Activated CD8-positive, alpha-beta memory T cell treated with anti-CD3 and anti-CD28 coated beads, Interleukin-2, amount 50 U/mL, for 48 hours (primary cell): ENCODE data around the gene PNPLA7.
"Not testable (repeated sequence)": the region's sequence is repeated elsewhere in the genome, so short reads cannot be mapped to it uniquely, and the experiment has no call there.

Experiments used
- DNase-seq: peaks from one replicate; pipeline ENCODE4 v3.0.0-alpha.2; 2020

The PNPLA7 gene

DNA sequence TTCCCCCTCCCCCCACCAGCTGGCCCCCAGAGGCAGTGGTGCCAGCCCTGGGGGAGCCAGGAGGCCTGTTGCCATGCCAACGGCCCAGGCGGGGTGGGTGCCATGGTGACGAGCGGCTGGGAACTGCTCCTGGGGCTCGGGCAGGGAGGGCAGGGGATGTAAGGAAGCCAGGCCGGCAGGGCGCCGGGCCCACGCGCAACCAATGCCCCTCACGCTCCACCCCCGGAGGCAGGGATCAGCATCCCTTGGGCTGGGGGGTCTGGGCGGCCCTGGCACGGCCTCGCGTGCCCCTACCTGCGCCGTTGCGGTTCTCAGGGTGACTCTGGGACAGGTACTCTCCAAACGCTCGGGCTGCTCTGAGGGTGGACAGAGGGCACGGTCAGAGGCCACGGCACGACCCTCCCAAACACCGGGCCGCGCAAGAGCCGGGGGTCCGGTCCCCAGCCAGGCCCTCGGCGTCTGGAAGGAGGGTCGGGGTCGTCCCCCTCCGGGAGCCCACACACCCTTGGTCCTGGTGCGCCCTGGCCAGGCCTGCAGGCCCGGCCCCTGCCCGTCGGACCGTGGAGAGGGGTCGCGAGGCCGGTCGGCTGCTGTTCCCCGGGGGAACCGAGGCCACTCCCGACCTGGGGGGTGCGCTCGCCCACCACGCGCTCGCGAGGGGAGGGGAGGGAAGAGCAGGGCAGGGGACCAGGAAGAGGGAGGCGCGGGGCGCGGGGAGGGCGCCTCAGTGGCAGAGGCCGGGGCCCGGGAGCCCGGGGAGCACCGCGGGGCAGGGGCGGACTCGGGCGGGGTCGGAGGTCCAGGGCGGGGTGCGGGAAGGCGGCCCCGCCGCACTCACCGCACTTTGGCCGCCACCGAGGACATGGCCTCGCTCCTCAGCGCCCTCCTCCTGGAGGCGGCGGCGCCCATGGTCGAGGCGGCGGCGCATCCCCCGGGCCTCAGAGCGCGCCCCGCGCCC is 91.7 kb downstream of the PNPLA7 start:
- no peak for DNase-seq

DNA sequence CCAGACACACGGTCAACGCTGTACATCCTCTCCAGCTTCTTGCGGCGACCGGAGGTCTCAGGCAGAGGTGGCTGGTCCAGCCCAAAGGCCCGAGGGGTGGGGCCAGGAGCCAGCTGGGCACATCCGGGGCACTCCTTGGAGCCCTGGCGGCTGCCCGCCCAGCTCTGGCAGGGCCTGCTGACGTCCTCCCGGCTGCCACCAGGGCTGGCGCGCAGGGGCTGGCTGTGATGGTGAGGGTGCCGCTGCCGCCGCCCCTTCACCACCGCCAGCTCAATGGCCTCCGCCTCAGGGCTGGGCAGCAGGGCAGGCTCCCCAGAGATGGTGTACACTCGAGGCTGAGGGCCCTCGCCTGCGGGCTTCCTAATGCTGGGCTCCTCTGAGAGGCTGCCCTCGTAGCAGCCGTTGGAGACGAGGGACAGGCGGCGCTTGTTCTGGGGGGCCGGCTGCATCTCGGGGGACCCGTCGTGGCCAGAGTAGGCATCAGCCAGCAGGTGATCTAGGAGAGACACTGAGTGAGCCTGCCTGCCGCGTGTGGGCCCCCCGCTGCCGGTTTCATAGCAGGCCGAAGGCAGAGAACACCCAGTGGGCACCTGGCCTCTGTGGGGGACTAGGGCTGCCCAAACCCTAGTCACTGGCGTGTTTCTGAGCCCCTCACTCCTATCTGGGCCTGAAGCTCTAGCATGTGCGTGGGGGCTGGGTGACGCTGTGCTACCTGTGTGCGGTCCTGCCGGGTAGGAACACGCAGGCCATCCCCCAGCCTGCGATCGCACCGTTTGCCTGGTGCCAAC is 92.6 kb downstream of the PNPLA7 start:
- no peak for DNase-seq

DNA sequence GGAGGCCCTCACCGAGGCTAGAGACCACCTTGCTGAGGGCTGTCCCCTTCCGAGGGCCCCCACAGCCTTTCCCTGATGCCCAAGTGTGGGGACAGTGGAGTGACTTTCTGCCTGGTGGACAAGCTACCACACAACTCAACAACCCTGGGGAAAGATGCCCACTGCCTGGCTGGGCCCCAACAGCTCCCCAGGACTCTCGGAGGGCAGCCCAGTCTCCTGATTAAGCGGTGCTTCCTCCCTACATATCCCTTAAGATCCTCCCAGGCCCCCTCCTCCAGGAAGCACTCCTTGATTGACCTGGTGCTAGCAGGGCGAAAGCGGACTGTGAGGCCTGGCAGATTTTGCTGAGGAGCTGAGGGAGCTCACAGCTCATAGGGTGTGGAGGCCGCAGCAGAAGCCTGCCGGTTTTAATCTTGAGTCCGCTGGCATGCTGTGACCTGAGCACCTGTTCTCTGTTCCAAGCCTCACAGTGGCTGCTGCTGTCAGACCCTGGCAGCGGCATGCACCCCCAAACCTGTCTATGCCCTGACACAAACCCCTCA is 93.3 kb downstream of the PNPLA7 start:
- DNase-seq: no peak

DNA sequence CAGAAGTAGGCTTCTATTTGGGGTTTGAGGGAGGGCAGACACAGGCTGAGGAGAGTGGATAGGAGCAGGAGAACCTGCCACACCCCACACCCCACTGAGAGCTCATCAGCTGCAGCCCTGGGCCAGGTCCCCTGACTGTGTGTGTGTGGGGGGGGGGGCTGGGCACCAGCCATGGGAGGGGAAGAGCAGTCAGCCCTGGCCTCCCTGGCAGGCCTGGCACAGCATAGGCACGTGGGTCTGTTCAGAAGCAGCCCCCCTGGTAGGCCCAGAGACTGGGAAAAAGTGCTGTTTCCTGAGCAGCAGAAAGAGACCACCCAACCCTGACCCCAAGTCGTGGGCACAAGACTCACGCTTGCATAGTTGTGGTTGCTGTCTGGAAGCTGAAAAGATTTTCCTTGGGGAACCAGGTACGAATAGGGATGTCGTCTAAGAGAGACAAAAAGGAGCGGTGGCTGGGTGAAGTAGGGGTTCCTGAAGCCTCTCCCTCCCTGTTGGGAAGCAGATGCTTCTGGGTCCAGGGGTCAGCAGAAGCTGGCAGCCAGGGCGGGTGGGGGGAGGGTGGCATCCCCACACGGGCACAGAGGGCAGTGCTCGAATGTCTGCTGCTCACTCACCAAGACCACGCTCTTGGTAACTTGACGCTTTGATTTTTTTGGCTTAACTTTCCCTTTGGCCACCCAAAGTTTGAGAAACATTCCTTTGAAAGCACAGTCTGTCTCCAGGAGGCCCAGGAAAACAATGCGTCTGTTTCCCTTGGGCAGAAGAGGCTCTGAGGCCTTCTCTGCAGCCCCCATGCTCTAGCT is 93.9 kb downstream of the PNPLA7 start:
- no peak for DNase-seq

DNA sequence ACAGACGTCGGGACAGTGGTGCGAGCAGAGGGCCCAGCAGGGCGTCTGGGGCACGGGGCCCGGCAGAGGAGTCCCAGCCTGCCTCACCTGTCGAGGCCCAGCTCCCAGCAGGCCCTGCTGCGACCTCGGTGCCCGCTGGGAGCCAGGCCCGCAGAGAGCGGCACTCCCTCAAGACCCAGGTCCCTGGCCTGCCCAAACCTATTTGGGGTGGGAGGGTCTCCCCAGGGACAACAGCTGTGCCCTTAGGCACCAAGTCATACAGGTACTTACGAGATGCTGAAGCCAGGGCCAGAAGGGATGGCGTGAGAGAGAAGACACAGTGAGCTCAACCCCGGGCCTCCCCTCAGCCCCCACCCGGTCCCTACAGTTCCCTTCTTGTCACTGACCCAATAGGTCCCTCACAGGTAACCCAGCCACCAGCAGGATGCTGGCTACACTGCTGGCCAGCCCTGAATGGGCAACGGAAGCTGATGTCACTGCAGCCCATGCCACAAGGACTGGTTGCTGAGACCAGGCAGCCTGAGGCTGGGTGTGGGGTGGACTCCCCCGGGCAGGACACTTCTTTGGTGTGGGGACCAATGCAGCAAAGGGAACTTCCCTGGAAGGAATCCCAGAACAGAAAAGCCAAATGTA is 94.7 kb downstream of the PNPLA7 start:
- no peak for DNase-seq

DNA sequence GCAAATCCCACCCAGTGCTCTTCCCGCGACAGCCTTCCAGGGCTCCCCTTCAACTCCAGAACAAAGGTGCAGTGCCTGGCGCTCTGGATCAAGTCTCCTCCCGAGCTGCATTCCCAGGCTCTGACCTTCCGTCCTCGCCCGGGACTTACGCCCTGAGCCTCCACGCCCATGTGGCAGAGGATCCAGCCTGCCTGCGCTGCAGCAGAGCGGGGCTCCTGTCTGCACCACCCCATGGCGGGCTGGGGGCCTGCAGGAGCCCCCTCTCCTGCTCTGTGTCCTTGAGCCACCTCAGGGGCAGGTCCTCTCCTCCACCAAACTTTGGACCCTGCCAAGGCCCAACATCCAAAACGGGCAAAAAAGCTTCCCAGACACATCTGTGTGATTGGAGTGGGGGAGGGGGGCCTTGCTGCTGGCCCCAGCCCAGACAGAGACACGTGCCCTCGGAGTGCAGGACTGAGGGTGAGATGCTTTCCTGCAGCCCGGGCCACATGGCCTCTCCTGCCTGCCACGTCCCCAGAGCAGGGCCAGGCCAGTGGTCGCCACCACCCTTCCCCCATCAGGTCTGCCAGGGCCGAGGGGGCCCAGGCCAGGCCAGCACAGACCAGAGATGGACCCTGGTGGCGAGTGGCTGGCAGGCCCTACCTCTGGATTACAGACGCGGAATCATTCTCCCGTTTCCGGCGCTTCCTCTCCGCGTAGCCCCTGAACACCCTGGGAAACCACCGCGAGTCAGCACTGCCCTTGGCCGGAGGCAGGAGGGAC is 95.4 kb downstream of the PNPLA7 start:
- DNase-seq: no peak

DNA sequence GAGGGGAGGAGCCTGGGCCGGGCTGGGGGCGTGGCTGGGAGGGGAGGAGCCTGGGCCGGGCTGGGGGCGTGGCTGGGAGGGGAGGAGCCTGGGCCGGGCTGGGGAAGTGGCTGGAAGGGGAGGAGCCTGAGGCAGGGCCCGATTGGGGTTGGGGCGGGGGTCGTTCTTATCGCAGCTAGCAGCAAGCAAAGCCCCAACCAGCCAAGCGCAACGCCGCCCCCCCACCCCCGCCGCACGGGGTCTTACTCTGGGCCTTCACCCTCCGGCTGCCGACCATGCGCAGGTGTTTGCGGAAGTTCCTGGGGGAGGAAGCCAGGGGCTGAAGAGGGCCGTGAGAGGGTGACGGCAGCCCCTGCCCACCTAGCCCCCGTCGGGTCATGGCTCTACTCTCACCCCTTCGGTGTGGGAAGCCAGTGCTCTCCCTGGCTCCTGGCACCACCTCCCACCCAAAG is 96.0 kb downstream of the PNPLA7 start:
- DNase-seq: peak; percentile 74

DNA sequence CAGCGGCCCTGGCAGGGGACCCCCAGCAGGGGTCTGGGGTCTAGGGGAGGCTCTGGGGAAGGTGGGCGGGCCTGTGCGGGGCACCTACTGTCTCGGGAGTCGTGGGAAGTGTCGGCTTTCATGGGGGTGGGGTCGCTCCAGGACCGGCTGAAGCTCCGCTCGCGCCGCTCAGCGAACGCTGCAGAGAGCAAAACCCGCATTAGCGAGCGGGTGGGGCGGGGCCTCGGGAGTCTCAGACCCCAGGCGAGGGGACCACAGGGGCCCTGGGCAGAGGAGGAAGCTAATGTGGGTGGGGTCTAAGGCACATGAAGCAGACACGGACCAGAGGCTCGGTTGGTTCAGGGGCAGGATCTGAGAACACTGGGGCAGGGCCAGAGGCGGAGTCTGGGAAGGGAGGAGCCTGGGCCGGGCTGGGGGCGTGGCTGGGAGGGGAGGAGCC is 96.5 kb downstream of the PNPLA7 start:
- peak; percentile 83 for DNase-seq

DNA sequence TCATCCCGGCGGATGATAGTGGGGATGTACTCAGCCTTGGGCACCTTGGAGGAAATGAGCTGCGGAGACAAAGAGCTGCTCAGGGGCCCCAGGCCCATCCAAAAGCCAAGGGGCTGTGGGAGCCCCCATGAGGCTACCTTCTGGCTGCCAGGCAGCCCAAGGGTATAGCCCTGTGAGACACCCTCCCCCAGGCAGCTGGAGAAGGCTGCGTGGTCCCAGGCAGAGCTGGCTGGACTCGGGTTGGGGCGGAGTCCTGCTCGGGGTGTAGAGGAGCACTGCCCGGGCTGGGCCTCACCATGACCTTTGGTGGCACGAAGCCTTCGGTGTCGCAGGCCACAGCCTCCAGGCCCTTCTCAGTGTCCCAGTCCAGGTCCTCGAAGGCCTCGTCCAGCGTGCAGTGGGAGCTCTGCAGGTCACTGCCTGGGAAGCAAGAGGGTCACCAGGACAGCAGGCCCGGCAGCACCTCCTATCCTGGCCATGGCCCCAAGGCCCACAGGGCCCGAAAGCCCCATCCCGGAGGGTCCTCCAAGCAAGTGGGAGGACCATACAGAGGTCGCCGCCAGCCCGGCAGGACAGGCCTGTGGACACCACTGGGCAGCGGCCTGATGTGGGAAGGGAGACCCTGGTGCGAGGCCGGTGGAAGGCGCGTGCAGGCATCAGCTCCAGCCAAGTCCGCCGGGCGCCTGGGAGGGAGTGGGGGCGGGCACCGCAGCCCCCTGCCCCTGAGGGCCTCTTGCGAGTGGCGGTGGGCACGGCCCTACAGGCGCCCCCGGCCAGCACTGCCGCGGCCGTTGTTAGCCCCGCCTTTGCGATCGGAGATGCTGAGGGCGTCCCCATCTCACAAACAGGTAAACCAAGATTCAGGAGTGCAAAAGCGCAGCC is 97.2 kb downstream of the PNPLA7 start:
- DNase-seq: no peak

DNA sequence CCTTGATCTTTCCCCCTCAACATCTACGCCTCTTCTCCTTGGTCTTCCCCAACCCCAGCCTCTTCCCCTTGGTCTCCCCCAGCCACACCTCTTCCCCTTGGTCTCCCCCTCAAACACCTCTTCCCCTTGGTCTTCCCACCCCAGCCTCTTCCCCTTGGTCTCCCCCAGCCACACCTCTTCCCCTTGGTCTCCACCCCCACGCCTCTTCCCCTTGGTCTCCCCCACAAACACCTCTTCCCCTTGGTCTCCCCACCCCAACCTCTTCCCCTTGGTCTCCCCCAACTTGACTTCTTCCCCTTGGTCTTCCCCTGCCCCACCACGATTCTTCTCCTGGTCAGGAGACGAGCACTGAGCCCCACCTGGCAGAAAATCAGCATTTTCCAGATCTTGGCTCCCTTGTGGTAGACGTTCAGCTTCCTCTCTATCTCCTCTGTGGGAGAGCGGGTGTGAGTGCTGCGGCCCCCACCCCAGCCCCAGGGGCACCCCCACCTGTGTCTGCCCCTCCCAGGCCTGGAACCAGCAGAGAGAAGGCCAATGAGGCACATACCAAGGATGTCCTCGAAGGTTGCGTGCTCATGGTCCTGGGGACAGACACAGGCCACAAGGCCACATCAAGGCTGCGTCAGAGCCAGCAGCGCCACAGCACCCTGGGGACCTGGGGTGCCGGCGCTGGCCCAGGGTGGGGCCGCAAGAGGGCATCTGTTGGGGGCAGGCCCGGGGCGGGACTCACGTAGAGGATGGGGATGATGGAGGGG is 98.0 kb downstream of the PNPLA7 start:
- DNase-seq: no peak

DNA sequence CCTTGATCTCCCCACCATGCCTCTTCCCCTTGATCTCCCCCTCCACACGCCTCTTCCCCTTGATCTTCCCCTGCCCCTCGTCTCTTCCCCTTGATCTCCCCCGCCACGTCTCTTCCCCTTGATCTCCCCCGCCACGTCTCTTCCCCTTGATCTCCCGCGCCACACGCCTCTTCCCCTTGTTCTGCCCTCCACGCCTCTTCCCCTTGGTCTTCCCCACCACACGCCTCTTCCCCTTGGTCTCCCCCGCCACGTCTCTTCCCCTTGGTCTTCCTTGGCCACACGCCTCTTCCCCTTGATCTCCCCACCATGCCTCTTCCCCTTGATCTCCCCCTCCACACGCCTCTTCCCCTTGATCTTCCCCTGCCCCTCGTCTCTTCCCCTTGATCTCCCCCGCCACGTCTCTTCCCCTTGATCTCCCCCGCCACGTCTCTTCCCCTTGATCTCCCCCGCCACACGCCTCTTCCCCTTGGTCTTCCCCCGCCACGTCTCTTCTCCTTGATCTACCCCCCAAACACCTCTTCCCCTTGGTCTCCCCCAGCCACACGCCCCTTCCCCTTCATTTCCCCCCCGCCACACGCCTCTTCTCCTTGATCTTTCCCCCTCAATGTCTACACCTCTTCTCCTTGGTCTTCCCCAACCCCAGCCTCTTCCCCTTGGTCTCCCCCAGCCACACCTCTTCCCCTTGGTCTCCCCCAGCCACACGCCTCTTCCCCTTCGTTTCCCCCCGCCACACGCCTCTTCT is 98.8 kb downstream of the PNPLA7 start:
- not testable (repeated sequence) for DNase-seq

DNA sequence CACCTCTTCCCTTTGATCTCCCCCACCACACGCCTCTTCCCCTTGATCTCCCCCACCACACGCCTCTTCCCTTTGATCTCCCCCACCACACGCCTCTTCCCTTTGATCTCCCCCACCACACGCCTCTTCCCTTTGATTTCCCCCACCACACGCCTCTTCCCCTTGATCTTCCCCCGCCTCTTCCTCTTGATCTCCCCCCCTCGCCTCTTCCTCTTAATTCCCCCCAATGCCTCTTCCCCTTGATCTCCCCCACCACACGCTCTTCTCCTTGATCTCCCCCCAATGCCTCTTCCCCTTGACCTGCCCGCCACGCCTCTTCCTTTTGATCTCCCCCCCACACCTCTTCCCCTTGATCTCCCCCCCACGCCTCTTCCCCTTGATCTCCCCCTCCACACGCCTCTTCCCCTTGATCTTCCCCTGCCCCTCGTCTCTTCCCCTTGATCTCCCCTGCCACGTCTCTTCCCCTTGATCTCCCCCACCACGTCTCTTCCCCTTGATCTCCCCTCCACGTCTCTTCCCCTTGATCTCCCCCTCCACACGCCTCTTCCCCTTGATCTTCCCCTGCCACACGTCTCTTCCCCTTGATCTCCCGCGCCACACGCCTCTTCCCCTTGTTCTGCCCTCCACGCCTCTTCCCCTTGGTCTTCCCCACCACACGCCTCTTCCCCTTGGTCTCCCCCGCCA is 99.5 kb downstream of the PNPLA7 start:
- not testable (repeated sequence) for DNase-seq

DNA sequence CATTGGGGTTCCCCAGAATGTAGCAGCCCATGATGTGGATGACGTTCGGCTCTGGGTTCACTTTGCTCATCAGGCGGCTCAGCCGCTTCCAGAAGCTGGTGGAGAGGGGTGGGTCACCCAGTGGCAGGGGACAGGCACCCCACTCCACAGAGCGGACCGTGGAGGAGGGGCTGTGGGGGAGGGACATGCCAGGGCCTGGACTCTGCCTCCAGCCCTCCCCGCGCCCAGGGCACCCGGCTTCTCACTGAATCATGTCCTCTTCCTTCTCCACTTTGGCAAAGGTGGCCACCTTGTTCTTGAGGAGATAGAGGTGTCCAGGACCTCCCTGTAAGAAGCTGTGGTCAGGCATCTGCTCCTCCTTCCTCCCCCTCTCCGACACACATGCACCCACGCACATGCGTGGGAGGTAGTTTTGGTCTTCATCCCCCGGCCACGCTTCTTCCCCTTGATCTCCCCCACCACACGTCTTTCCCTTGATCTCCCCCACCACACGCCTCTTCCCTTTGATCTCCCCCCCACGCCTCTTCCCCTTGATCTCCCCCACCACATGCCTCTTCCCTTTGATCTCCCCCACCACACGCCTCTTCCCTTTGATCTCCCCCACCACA is 100.2 kb downstream of the PNPLA7 start:
- no peak for DNase-seq

DNA sequence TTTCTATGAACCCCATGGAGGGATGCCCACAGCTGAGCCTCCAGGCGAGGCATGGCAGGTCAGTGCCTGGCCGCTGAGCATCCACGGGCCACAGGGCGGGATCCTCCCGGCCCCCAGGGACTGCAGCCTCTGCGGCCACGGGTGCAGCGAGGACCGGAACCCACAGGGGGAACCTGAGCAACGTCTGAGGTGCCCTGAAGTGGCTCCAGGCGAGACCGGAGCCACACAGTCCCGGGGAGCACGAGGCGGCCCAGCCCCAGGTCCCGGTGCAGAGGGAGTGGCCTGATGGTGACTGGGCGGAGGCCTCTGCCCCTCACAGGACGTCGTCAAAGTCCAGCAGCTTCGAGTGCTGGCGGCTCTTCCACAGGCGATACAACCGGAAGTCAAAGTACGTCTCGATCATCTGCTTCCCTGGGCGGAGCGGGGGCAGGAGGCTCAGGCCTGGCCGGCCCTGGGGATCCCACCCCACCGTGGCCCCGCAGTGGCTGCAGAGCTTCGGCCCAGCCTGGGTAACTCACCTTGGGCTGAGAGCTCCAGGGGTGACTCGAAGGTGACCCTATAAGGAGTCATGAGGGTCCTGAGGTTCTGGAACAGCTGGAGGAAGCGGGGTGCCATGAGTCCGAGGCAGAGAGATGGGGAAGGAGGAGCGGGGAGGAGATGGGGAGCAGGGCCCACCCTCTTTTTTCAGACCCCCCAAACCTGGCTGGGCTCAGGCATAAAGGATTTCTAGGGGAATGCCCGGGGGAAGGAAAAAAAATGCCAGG is 100.9 kb downstream of the PNPLA7 start:
- DNase-seq: no peak

DNA sequence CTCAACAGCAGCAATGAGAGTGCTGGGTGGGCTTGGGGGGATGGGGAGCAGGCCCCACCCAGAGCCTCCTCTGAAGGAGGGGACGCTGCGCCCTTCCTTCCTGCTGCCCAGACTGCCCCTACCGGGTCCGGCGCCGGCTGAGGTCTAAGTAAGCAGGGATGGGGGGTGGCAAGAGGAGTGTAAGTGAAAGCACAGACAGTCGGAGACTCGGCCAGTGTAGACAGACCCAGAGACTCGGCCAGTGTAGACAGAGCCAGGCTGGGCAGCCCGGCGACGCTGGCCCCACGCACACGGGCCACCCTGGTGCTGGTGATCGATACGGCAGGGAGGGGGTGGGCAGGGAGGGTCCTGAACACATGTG is 101.6 kb downstream of the PNPLA7 start:
- no peak for DNase-seq

DNA sequence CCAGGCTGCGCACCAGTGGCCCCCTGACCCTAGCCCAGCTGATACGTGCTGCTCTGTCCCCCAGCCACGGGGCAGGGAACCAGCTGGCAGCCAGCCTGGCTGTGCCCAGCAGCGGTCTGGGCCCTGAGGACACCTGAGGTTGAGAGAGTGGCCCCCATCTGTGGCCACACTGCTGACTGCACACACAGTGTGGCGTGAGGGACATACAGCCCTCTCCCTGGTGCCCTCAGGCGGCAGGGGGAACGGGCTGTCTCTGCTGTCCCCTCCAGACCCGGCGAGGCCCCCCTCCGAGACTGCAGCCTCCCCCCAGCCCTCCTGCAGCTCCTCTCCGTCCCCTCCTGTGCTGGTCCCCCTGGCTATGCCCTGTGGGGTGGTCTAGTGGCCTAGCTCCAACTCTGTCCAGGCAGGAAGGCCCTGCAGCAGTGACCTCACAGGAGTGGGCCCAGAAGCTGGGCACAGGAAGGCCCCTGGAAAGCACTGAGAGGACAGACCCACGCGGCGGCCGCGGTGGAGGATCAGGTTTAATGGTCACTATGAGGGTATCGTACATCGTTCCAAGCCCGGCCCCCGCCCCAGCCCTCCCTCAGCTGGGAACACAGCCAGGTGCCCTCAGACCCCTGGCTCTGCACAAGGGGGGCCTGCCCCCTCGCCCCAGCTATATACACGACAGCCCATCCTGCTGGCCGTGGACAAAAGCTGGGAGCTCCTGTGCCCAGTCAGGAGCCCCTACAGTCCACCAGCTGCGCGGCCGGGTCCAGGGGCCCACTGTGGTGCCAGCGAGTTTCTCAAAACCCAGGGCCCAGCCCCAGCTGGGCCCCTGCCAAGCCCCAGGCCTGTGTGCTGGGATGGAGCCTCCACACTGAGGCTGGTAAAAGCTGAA is 102.2 kb downstream of the PNPLA7 start:
- DNase-seq: no peak
